ENCODE data around the gene MAGI2.

Gene MAGI2

GRCh38 chr7:78760620-78761355 is 692.7 kb downstream of the MAGI2 start:
- in situ Hi-C loops (cut with MboI; ENCODE audit: low sequenced_read_pairs): no loop called here

GRCh38 chr7:78752554-78752953 is 700.9 kb downstream of the MAGI2 start:
- in situ Hi-C loops (cut with MboI; ENCODE audit: low sequenced_read_pairs): no loop called here

GRCh38 chr7:78751253-78751652 is 702.2 kb downstream of the MAGI2 start:
- in situ Hi-C loops (cut with MboI; ENCODE audit: low sequenced_read_pairs): no loop called here

DNA sequence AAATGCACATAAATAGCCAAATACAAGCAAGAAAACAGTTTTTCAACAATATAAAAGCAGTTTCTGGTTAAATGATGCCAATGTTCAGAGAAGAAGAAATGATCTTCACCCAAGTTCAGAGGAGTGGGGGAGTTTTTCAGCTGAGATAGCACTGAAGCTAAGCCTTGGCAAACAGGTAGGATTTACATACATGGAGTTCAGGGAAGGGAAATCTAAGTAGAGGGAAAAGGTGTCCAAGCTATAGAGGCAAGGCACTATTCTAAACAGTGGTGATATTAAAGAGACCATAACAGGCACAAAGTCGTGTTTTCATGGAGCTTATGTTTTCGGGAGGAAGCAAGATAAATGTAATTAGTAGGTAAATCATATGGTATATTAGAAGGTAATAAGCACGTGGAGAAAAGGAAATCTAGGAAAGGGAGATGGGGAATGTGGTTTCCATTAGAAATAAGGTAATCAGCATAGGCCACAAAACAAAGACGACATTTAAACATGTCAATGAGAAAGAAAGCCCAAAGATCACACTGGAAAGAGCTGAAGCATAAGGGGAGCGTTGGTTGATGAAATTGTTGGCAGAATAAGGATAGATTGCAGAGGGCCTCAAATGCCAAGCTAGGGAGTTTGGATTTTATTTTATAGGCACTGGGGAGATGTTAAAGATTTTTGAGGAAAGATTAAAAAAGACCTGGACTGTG is 704.3 kb downstream of the MAGI2 start:
- in situ Hi-C loops (cut with MboI; ENCODE audit: low sequenced_read_pairs): no loop called here

GRCh38 chr7:78747592-78747991 is 705.9 kb downstream of the MAGI2 start:
- in situ Hi-C loops (cut with MboI; ENCODE audit: low sequenced_read_pairs): no loop called here

GRCh38 chr7:78746301-78746700 is 707.2 kb downstream of the MAGI2 start:
- in situ Hi-C loops (cut with MboI; ENCODE audit: low sequenced_read_pairs): no loop called here

- in situ Hi-C loops (cut with MboI; ENCODE audit: low sequenced_read_pairs): no loop called here
These were observed 710.8 kb downstream of the MAGI2 start for GRCh38 chr7:78742694-78743093.

DNA sequence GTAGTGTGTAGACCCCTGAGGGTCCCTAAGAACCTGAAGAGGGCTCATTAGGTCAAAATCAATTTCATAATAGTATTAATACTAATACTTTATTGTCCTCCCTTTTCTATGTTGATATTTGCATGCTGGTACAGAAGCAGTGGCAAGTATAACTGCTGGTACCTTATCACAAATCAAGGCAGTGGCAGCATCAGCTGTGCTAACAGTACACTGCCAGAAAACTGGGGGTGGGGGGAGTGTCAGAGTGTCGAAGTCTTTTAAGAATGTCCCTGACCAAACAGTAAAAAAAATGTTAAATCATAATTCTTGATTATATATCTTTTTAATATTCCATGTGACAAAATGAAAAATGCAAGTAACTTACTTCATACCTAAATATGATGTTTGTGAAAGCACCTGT is 716.9 kb downstream of the MAGI2 start:
- in situ Hi-C loops (cut with MboI; ENCODE audit: low sequenced_read_pairs): no loop called here

DNA sequence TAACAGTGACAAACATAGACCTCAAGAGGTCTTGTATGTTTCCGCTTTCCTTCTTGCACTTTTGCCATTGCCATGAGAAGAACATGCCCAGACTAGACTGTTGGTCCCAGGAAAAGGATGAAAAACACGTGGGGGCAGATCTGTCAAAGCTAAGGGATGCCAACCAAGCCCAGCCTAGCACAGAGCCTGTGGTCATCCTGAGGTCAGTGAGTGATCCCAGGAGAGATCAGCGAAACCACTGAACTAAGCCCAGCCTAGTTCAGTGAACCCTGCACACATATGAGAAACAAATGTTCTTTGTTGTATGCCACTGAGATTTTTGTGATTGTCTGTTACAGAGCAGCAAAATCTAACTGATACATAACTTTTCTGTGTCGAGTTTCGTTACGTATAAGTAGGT is 718.8 kb downstream of the MAGI2 start:
- in situ Hi-C loops (cut with MboI; ENCODE audit: low sequenced_read_pairs): no loop called here

GRCh38 chr7:78720066-78720465 is 733.4 kb downstream of the MAGI2 start:
- in situ Hi-C loops (cut with MboI; ENCODE audit: low sequenced_read_pairs): no loop called here

DNA sequence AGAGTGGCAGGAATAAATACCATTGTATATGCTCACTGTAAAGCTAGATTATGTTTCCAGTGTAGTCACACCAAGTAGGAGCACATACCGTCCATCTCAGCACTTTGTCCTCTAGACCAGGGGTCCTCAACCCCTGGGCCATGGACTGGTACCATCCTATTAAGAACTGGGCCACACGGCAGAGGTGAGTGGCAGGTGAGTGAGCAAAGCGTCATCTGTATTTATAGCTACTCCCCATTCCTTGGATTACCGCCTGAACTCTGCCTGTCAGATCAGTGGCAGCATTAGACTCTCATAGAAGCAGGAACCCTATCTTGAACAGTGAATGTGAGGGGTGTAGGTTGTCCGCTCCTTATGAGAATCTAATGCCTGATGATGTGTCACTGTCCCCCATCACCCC is 735.3 kb downstream of the MAGI2 start:
- in situ Hi-C loops (cut with MboI; ENCODE audit: low sequenced_read_pairs): no loop called here

DNA sequence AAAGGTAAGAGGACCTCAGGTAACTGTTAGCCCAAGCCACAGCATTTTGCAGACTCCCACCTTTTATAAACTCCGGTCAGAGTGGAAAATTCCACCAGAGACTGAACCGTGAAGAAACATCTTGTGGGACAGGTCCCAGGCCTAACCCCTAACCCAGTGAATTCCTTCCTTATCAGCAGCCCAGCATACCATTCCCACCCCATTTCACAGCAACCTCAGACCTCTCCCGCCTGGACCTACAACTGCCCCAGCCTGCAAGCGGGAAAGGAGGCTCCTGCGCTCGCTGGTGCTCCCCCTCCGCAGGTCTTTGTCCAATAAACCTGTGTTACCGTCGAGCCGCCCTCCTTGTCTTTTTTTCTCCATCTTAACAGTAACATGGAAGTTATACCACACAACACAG is 736.6 kb downstream of the MAGI2 start:
- in situ Hi-C loops (cut with MboI; ENCODE audit: low sequenced_read_pairs): no loop called here

- in situ Hi-C loops (cut with MboI; ENCODE audit: low sequenced_read_pairs): no loop called here
These were observed 739.1 kb downstream of the MAGI2 start for GRCh38 chr7:78714356-78714755.

- in situ Hi-C loops (cut with MboI; ENCODE audit: low sequenced_read_pairs): no loop called here
These were observed 741.4 kb downstream of the MAGI2 start for GRCh38 chr7:78712111-78712510.

DNA sequence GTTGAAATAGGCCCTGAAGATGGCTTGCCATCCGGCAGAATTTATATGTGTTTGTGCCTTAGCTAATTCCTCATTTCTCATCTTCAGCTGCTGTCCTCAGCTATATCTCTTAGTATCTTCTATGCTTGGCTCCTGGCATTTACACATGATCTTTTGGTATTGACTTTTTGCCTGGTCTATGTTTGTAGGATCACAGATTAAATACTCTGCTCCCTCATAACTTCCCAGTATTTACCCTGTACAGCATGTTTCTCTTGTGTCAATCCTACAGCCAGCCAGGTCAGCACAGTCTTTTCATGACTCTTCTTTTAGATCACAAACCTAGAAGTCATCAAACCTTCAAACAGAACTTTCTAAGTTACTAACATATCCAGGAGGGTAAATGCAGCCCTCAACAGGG is 743.8 kb downstream of the MAGI2 start:
- in situ Hi-C loops (cut with MboI; ENCODE audit: low sequenced_read_pairs): no loop called here

DNA sequence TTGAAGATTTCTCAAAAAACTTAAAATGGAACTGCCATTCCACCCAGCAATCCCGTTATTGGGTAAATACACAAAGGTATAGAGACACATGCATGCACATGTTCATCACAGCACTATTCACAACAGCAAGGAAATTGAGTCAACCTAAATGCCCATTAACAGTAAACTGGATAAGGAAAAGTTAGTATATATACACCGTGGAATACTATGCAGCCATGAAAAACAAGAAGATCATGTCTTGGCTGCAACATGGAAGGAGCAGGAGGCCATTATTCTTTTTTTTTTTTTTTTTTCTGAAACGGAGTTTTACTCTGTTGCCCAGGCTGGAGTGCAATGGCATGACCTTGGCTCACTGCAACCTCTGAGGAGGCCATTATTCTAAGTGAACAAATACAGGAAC is 749.0 kb downstream of the MAGI2 start:
- in situ Hi-C loops (cut with MboI; ENCODE audit: low sequenced_read_pairs): no loop called here

- in situ Hi-C loops (cut with MboI; ENCODE audit: low sequenced_read_pairs): no loop called here
These were observed 750.1 kb downstream of the MAGI2 start for GRCh38 chr7:78703391-78703790.

GRCh38 chr7:78702770-78703169 is 750.7 kb downstream of the MAGI2 start:
- in situ Hi-C loops (cut with MboI; ENCODE audit: low sequenced_read_pairs): no loop called here

DNA sequence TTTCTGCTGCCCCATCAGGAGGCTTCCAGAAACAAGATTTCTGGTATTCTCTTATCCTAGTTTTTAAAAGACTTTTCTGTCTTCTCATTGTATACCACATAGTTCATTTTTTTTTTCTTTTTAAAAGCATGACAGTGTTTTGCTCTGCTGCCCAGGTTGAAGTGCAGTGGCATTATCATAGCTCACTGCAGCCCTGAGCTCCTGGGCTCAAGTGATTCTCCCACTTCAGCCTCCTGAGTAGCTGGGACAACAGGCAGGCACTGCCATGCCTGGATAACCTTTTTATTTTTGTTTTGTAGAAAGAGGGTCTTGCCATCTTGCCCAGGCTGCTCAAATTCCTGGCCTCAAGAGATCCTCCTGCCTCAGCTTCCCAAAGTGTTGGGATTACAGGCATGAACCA is 757.6 kb downstream of the MAGI2 start:
- in situ Hi-C loops (cut with MboI; ENCODE audit: low sequenced_read_pairs): no loop called here

DNA sequence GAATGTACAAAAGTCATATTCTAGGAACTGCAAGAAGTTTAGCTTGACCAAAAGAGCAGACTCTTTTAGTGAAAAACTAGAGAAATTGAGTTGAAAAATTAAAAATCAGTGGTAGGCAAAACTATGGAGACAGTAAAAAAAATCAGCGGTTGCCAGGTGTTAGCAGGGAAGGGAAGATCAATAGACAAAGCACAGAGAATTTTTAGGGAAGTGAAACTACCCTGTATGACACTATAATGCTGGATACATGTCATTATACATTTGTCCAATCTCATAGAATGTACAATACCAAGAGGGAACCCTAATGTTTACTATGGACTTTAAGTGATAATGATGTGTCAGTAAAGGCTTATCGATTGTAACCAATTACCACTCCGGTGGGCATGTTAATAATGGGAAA is 761.9 kb downstream of the MAGI2 start:
- in situ Hi-C loops (cut with MboI; ENCODE audit: low sequenced_read_pairs): no loop called here

DNA sequence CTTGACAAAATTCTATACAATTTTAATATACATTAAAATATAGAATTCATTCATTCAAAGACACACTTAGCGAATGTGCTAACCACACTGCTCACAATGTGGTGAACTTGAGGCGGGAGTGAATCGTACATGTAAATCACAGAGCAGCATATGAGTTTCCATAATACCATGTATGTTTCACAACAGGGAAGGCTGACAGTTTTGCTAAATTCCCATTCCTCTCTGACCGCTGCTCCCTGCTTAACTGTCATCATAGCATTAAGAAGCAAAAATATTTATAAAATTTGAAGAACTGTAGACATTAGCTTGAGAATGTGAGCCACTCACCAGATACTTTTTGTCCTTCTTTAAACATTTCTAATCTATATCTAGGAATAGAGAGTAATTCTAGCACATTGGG is 763.3 kb downstream of the MAGI2 start:
- in situ Hi-C loops (cut with MboI; ENCODE audit: low sequenced_read_pairs): no loop called here

DNA sequence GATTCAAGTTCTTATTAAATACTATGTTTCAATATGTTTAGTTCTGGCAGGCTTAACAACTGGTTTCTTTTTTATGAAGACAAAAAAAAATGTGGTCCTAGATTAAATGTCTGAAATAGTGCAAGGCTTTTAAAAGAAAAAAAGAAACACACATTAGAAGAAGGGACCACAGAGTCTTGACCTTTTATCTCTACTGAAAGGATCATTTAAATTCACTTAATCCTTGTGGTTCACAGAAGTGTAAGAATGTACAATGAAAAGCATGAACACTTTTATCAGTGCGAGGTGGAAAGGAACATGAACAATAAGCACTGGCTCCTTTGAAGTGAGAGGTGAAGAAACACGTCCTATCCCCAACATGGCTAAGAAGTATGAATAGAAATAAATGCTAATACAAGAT is 765.1 kb downstream of the MAGI2 start:
- in situ Hi-C loops (cut with MboI; ENCODE audit: low sequenced_read_pairs): no loop called here

DNA sequence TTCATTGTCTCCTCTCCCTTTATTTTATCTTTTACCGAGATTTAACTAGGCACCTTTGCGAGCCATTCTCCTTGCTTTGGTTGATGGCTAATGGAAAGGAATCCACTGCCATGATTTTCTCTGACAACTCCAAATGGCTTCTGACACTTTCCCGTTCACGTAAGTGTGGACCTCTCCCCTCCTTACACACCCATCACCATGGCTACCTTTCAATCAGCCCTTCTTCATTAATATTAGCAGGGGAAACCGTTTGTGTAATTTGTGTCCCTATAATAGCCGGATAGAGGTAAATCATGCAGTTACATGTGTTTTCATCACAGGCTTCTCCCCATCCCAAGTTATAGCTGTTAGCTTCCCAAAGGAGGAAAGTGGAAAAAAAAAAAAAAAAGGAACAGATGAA is 767.3 kb downstream of the MAGI2 start:
- in situ Hi-C loops (cut with MboI; ENCODE audit: low sequenced_read_pairs): no loop called here

Data from hTERT RPE-1 (cell line).